Activated naive CD8-positive, alpha-beta T cell treated with anti-CD3 and anti-CD28 coated beads for 36 hours (primary cell): Measurements from ENCODE around the gene WFDC10A. TPM values are rescaled to one million over a fixed set of nuclear protein-coding genes. Genes with fewer than 3 reads are reported as not detected.
"Not testable (repeated sequence)": the region's sequence is repeated elsewhere in the genome, so short reads cannot be mapped to it uniquely, and the experiment has no call there.

Source experiments
- DNase-seq: peaks from one replicate; pipeline ENCODE4 v3.0.0; 2021
- H3K27ac Mint-ChIP-seq: one replicate; pipeline ENCODE4 v1.8.0; 2022; ENCODE audit warnings: mild to moderate bottlenecking, moderate library complexity, mixed read lengths
- H3K27me3 Mint-ChIP-seq: one replicate; pipeline ENCODE4 v1.8.0; 2022; ENCODE audit warnings: mild to moderate bottlenecking, mixed read lengths
- H3K36me3 Mint-ChIP-seq: one replicate; pipeline ENCODE4 v1.8.0; 2021; ENCODE audit warnings: mild to moderate bottlenecking, mixed read lengths
- H3K4me1 Mint-ChIP-seq: one replicate; pipeline ENCODE4 v1.8.0; 2021; ENCODE audit warnings: mixed read lengths
- H3K4me3 Mint-ChIP-seq: one replicate; pipeline ENCODE4 v1.8.0; 2022; ENCODE audit warnings: mild to moderate bottlenecking, moderate library complexity, mixed read lengths
- H3K9me3 Mint-ChIP-seq: one replicate; pipeline ENCODE4 v1.8.0; 2022; ENCODE audit warnings: mixed read lengths
- total RNA-seq, 2 experiments: library from RNA; stranded (reverse); gene quantifications; one replicate each; pipeline ENCODE4 v1.2.3, GENCODE V29; 2021

The WFDC10A gene
- not detected for total RNA-seq

DNA sequence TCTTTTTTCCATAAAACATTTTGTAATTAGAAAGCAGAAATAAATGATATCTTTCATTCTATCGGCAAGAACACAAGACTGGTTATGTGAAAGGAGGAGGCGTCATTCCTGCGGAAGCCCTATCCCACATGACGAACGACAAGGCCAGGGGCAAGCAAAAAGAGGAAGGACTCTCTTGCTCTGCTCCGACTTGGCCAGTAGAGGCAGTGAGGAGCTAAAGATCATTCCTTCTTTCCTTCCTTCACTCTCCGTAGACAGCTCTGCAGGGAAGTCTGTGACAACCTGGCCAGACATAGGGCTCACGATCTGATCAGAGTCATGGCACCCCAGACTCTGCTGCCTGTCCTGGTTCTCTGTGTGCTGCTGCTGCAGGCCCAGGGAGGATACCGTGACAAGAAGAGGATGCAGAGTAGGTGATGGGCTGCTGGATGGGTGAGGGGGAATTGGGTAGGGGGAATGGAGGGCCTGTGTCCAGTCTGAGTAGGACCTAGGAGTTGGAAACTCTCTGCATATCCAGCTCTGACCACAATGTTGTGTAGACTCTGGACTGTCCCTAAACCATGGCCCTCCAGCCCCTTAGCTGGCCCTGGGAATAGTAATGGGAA is at the start of gene WFDC10A:
Gene WFDC10A, plus strand, starts transcription at position 244 of the 605 bp plus-strand sequence. Its CDS starts 75 bp downstream, at position 319.
- DNase-seq: peak; percentile 29
- Mint-ChIP-seq H3K4me3 (no peak within 1 kb of the TSS), H3K27me3 (peaks cover 43% of the 10 kb centered on the region), H3K36me3 (no peaks in the 10 kb centered on the region), H3K9me3 (peaks cover 7% of the 10 kb centered on the region), H3K27ac (no peak within 1 kb of the TSS), H3K4me1 (peaks cover 5% of the 10 kb centered on the region)

DNA sequence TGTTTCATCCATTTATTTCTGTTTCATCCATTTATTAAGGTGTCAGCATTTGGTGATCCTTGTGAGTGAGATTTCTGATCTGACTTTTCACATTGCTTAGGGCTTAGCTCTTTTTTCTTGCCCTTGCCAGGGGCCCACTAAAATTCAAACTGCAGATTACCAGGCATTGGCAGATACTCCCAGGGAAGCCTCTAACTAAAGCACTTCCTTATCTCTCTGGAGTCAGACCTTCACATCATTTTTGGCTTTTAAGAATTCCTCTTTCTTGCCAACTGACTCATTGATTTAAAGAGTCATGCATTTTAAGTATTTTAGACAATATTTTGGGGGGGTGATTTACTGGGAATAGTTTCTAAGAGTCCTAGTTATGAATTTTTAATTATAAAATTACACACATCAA is 47.8 kb upstream of the WFDC10A start:
- H3K27me3 Mint-ChIP-seq: peaks cover 25% of the 10 kb centered on the region
- H3K27ac Mint-ChIP-seq: no peak overlapping the region
- no peaks in the 10 kb centered on the region for H3K9me3 Mint-ChIP-seq
- DNase-seq: no peak
- H3K4me3 Mint-ChIP-seq: no peak overlapping the region
- H3K36me3 Mint-ChIP-seq: no peaks in the 10 kb centered on the region
- no peaks in the 10 kb centered on the region for H3K4me1 Mint-ChIP-seq

DNA sequence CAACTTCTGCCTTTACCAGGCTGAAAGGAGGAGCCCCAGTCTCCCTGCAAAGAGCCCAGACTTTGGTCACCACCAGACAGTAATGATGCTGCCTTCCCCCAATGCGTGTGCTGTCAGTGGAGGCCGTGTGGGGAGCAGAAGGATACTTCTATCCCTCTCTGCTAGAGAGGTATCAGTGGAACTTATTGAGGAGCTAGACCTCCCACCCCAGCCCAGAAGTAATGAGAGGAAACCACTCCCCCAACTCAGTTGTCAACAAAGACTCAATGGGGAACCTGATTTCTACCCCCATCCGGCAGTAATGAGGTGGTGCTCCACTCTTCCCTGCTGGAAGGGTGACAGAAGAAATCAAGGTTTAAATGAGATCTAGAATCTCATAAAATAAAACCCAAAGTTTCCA is 46.0 kb upstream of the WFDC10A start:
- Mint-ChIP-seq H3K4me3 (no peak overlapping the region), H3K36me3 (no peaks in the 10 kb centered on the region)

DNA sequence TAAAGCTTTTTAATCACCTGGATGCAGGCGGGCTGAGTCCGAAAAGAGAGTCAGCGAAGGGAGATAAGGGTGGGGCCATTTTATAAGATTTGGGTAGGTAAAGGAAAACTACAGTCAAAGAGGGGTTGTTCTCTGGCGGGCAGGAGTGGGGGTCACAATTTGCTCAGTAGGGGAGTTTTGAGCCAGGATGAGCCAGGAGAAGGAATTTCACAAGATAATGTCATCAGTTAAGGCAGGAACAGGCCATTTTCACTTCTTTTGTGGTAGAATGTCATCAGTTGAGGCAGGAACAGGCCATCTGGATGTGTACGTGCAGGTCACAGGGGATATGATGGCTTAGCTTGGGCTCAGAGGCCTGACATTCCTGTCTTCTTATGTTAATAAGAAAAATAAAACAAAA is 45.2 kb upstream of the WFDC10A start:
- not testable (repeated sequence) for H3K4me3 Mint-ChIP-seq, H3K36me3 Mint-ChIP-seq, H3K4me1 Mint-ChIP-seq, H3K27ac Mint-ChIP-seq, H3K9me3 Mint-ChIP-seq, DNase-seq
- peaks cover 29% of the 10 kb centered on the region for H3K27me3 Mint-ChIP-seq

More for the DNA sequence above, 46.0 kb upstream of the WFDC10A start:
- no peaks in the 10 kb centered on the region for H3K9me3 Mint-ChIP-seq
- H3K27ac Mint-ChIP-seq: no peak overlapping the region
- peaks cover 25% of the 10 kb centered on the region for H3K27me3 Mint-ChIP-seq
- no peak for DNase-seq
- H3K4me1 Mint-ChIP-seq: no peaks in the 10 kb centered on the region

DNA sequence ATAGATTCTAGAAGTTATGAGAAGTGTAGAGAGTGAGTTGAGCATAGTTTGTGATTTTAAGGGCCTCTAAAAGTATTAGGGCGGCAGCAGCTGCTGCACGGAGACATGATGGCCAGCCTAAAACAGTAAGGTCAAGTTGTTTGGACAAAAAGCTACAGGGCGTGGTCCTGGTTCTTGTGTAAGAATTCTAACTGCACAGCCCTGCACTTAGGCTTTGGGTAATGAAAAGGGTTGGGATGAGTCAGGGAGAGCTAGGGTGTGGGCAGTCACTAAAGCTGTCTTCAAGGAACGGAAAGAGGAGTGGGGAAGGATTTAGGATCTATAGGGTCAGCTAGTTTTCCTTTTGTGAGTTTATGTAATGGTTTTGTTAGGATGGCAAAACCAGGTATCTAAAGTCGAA is 43.6 kb upstream of the WFDC10A start:
- H3K9me3 Mint-ChIP-seq, H3K27ac Mint-ChIP-seq, DNase-seq, H3K4me3 Mint-ChIP-seq, H3K36me3 Mint-ChIP-seq, H3K4me1 Mint-ChIP-seq: not testable (repeated sequence)
- H3K27me3 Mint-ChIP-seq: peaks cover 21% of the 10 kb centered on the region

DNA sequence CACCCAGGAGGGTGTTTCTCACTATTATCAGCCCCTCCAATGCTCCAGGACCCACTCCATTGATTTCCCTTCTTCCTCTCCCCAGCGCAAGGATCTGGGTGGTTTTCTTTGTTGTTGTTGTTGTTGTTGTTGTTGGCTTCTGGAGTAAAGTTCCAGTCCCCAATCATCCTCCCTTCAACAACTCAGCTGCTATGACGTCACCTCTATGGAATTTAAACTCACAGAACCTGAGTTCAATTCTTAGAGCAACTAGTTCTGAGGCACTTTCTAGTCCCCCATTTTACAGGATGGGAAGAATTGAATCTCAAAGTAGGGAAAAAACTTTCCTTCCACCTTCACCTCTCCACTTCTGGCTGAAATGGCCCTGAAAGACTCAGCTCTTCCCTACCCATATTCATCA is 40.7 kb upstream of the WFDC10A start:
- no peak overlapping the region for H3K4me3 Mint-ChIP-seq
- H3K27ac Mint-ChIP-seq: no peak overlapping the region
- H3K4me1 Mint-ChIP-seq: no peaks in the 10 kb centered on the region
- no peaks in the 10 kb centered on the region for H3K36me3 Mint-ChIP-seq
- no peak for DNase-seq
- peaks cover 3% of the 10 kb centered on the region for H3K9me3 Mint-ChIP-seq
- peaks cover 21% of the 10 kb centered on the region for H3K27me3 Mint-ChIP-seq

DNA sequence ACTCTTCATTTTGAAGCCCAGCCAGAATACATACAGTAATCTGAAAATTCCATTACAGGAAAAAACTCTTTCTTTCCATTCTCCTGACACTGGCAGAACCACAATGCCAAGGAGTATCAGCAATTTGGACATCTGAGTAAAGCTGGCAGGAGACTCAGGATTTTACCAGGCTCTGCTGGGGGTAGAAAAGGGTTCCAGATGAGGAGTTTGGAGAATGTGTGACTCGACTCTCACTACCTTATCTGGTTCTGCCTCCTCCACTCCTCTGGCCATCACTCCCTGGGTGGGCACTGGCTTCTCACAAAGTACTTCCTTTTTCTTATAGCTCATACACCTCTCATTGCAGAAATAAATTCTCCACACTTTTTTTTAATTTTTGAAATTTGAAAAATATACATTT is 39.8 kb upstream of the WFDC10A start:
- Mint-ChIP-seq H3K4me3 (no peak overlapping the region), H3K9me3 (peaks cover 3% of the 10 kb centered on the region), H3K36me3 (no peaks in the 10 kb centered on the region), H3K27me3 (peaks cover 26% of the 10 kb centered on the region), H3K4me1 (no peaks in the 10 kb centered on the region), H3K27ac (no peak overlapping the region)
- DNase-seq: no peak

DNA sequence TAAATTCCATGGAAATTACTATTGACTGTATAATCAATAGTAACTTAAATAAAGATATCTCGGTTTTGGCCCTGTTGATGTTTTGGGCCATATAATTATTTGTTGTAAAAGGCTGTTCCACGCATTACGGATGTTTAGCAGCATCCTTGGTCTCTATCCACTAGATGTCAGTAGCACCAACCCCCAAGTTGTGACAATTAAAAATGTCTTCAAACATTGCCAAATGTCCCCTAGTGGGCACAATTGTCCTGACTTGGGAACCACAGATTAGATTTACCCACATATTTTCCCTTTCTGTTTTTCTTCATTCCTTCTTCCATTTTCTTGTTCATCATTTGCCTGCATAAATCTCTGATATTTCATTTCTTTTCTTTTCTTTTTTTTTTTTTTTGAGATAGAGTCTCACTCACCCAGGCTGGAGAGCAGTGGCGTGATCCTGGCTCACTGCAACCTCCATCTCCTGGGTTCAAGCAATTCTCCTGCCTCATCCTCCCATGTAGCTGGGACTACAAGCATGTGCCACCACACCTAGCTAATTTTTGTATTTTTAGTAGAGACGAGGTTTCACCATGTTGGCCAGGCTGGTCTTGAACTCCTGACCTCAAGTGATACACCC is 36.9 kb upstream of the WFDC10A start:
- Mint-ChIP-seq H3K27ac (no peak overlapping the region), H3K27me3 (peaks cover 33% of the 10 kb centered on the region), H3K4me3 (no peak overlapping the region), H3K9me3 (peaks cover 3% of the 10 kb centered on the region), H3K36me3 (no peaks in the 10 kb centered on the region), H3K4me1 (no peaks in the 10 kb centered on the region)
- peak; percentile 13 for DNase-seq

DNA sequence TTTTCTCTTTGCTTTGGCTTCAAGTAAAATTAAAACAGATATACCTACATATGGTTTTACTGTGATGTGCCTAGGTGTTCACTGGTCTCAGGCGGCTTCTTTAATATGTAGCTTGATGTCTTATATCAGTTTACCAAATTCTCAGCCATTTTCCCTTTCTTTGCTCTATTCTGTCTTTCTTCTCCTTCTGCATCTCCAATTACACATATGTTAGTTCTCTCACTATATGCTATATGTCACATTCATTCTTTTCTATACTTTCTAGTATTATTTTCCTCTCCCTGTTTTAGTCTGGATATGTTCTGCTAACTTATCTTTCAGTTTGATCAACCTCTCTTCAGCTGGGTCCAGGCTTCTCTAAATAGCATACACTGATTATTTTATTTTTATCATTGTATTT is 36.0 kb upstream of the WFDC10A start:
- no peaks in the 10 kb centered on the region for H3K36me3 Mint-ChIP-seq
- H3K4me3 Mint-ChIP-seq: no peak overlapping the region
- DNase-seq: no peak
- peaks cover 3% of the 10 kb centered on the region for H3K9me3 Mint-ChIP-seq
- peaks cover 39% of the 10 kb centered on the region for H3K27me3 Mint-ChIP-seq
- H3K27ac Mint-ChIP-seq: no peak overlapping the region
- no peaks in the 10 kb centered on the region for H3K4me1 Mint-ChIP-seq

DNA sequence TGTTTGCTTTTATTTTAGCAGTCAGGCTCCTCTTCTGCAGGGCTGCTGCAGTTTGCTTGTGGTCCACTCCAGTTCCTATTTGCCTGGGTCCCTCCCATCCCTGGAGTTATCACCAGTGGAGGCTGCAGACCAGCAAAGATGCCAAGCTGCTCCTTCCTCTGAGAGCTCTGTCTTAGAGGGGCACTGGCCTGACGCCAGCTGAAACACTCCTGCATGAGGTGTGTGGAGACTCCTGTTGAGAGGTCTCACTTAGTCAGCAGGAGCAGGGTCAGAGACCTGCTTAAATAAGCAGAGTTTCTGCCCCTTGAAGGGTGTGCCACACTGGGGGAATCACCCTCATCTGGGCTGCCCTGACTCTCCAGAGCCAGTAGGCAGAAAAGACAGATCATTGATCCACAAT is 34.3 kb upstream of the WFDC10A start:
- peaks cover 46% of the 10 kb centered on the region for H3K27me3 Mint-ChIP-seq
- DNase-seq: no peak

DNA sequence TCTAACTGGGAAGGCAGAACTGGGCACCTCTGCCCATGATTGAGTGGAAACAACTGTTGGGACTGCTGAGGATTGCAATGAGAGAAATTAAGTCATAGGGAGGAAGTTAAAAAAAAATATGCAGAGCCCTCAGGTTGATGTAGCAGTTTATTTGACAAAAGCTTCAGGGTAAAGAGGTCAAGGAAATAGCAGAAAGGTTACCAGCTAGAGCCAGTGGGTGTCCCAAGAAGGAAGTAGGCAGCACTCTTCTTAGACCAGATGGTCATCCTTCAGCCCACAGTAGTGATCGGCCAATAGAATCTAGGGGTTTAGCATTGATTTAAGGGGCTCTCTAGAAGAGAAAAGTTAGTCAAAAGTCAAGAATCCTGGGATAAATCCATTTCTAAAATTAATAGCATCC is 21.7 kb upstream of the WFDC10A start:
- H3K4me3 Mint-ChIP-seq: no peak overlapping the region
- H3K4me1 Mint-ChIP-seq: peaks cover 22% of the 10 kb centered on the region
- peaks cover 2% of the 10 kb centered on the region for H3K36me3 Mint-ChIP-seq
- H3K9me3 Mint-ChIP-seq: peaks cover 24% of the 10 kb centered on the region
- no peak for DNase-seq
- H3K27me3 Mint-ChIP-seq: peaks cover 43% of the 10 kb centered on the region
- no peak overlapping the region for H3K27ac Mint-ChIP-seq

More for the DNA sequence above, 34.3 kb upstream of the WFDC10A start:
- Mint-ChIP-seq H3K9me3 (peaks cover 3% of the 10 kb centered on the region), H3K4me3 (no peak overlapping the region), H3K4me1 (no peaks in the 10 kb centered on the region), H3K27ac (no peak overlapping the region), H3K36me3 (no peaks in the 10 kb centered on the region)

DNA sequence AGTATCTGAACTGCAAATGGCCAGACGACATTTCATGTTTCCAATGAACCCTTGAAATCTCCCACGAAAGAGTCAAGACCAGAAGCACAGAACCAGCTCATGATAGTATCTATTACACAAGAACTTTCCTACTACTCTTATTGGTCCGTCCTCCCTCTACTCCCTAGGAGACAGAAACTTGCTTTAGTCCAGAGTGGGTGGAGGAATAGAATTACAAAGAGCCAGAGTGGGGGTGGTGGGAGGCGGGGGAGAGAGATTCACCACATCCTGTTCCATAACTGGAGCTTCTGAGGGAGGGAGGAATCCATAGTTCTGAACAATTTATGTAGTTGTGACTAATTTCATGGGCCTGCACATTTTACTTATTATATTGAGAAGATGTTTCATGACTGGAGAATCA is 18.5 kb upstream of the WFDC10A start:
- Mint-ChIP-seq H3K4me3 (no peak overlapping the region), H3K4me1 (peaks cover 20% of the 10 kb centered on the region), H3K27ac (peak overlapping the region; percentile 51), H3K36me3 (peaks cover 2% of the 10 kb centered on the region), H3K27me3 (peaks cover 28% of the 10 kb centered on the region), H3K9me3 (peaks cover 12% of the 10 kb centered on the region)
- peak; percentile 32 for DNase-seq

DNA sequence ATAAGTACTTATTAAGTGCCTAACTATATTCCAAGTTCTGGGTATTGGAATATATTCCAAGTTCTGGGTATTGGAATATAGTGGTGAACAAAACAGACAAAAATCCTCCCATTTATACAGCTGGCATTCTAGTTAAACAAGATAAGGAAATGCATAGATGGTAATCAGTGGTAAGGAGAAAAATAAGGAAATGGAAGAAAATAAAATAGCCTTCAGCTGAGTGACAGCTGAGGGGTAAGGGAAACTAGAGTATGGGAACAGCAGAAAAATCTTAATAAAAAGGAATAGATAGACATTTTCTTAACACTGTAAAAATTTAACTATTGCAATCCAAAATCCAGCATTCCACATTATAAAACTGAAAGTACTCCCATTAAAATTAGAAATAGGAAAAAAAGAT is 17.2 kb upstream of the WFDC10A start:
- H3K27me3 Mint-ChIP-seq: peaks cover 22% of the 10 kb centered on the region
- peaks cover 6% of the 10 kb centered on the region for H3K9me3 Mint-ChIP-seq
- peaks cover 15% of the 10 kb centered on the region for H3K4me1 Mint-ChIP-seq
- H3K36me3 Mint-ChIP-seq: peaks cover 2% of the 10 kb centered on the region
- no peak overlapping the region for H3K4me3 Mint-ChIP-seq
- no peak for DNase-seq
- H3K27ac Mint-ChIP-seq: no peak overlapping the region

DNA sequence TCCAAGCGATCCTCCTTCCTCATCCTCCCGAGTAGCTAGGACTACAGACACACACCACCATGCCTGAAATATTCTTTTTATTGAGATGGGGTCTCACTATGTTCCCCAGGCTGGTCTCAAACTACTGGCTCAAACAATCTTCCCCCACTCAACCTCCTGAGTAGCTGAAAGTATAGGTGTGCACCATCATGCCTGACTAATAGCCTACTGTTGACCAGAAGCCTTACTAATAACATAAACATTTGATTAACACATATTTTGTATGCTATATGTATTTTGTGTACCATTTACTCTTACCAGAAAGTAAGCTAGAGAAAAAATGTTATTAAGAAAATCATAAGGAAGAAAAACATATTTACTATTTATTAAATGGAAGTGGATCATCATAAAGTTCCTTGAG is 11.9 kb upstream of the WFDC10A start:
- no peaks in the 10 kb centered on the region for H3K36me3 Mint-ChIP-seq
- no peak overlapping the region for H3K4me3 Mint-ChIP-seq
- no peaks in the 10 kb centered on the region for H3K4me1 Mint-ChIP-seq
- H3K27me3 Mint-ChIP-seq: peaks cover 11% of the 10 kb centered on the region
- DNase-seq: no peak
- H3K9me3 Mint-ChIP-seq: peaks cover 2% of the 10 kb centered on the region
- H3K27ac Mint-ChIP-seq: no peak overlapping the region

DNA sequence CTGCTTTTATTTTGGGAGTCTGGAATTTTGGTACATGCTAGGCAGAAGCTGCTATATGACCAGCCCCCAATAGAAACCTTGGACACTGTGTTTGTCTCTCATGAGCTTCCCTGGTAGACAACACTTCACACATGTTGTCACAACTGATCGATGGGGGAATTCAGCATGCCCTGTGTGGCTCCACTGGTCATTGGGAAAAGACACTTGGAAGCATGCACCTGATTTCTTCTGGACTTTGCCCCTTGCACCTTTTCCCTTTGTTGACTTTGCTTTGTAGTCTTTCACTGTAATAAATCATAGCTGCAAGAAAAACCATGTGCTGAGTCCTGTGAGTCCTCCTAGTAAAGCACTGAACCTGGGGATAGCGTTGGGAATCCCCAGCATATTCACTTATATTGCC is 7.9 kb upstream of the WFDC10A start:
- no peak for DNase-seq
- no peak overlapping the region for H3K27ac Mint-ChIP-seq
- H3K4me3 Mint-ChIP-seq: no peak overlapping the region
- no peaks in the 10 kb centered on the region for H3K4me1 Mint-ChIP-seq
- H3K27me3 Mint-ChIP-seq: peaks cover 11% of the 10 kb centered on the region
- H3K36me3 Mint-ChIP-seq: no peaks in the 10 kb centered on the region
- peaks cover 10% of the 10 kb centered on the region for H3K9me3 Mint-ChIP-seq

DNA sequence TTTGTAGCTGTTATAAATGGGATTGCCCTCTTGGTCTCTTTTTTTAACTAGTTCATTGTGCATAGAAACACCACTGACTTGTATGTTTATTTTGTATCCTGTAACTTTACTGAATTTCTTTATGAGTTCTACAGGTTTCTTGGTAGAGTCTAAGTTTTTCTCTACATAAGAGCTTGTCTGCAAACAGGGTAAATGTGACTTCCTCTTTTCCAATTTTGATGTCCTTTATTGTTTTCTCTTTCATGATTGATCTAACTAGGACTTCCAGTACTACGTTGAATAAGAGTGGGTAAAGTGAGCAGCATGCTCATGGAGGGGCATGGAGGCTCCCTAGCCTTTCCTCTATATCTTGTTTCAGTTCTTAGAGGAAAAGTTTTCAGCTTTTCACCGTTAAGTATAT is 3.0 kb upstream of the WFDC10A start:
- peaks cover 27% of the 10 kb centered on the region for H3K27me3 Mint-ChIP-seq
- H3K36me3 Mint-ChIP-seq: no peaks in the 10 kb centered on the region
- peaks cover 8% of the 10 kb centered on the region for H3K9me3 Mint-ChIP-seq
- no peak for DNase-seq
- H3K27ac Mint-ChIP-seq: no peak overlapping the region
- H3K4me1 Mint-ChIP-seq: peaks cover 5% of the 10 kb centered on the region
- H3K4me3 Mint-ChIP-seq: no peak overlapping the region
